GM19099 (cell line): Measurements from ENCODE around the gene POLR3E.

ENCODE experiments used
- POLR2A ChIP-seq: IDR thresholded peaks from 3 replicates; pipeline ENCODE4 v1.6.1; 2011; ENCODE audit warnings: low read depth; ENCODE audit not compliant: insufficient read length; ENCODE audit errors: extremely low read depth

POLR3E gene

GRCh38 chr16:22366371-22366770 is 69.2 kb downstream of the POLR3E start:
- TF ChIP-seq POLR2A, result no peak

GRCh38 chr16:22366889-22367288 is 69.7 kb downstream of the POLR3E start:
- TF ChIP-seq POLR2A, result no peak

- TF ChIP-seq POLR2A, result no peak
These were observed 72.1 kb downstream of the POLR3E start for GRCh38 chr16:22369221-22369811.

- no peak for TF ChIP-seq POLR2A
These were observed 73.0 kb downstream of the POLR3E start for GRCh38 chr16:22370038-22370820.

- TF ChIP-seq POLR2A, result no peak
These were observed 75.9 kb downstream of the POLR3E start for GRCh38 chr16:22372882-22373661.

GRCh38 chr16:22373662-22374310 is 76.6 kb downstream of the POLR3E start:
- TF ChIP-seq POLR2A, result no peak

- TF ChIP-seq POLR2A, result peak; percentile 91
These were observed 77.3 kb downstream of the POLR3E start, which contains the start of gene CDR2 for GRCh38 chr16:22374311-22375116. Gene CDR2 (minus strand): TSS chr16:22374619. CDS start chr16:22374309, 310 bp downstream.

- no peak for TF ChIP-seq POLR2A
These were observed 78.1 kb downstream of the POLR3E start for GRCh38 chr16:22375117-22375962.

GRCh38 chr16:22375963-22376640 is 78.9 kb downstream of the POLR3E start:
- no peak for TF ChIP-seq POLR2A

GRCh38 chr16:22379656-22380055 is 82.4 kb downstream of the POLR3E start:
- TF ChIP-seq POLR2A, result no peak

- no peak for TF ChIP-seq POLR2A
These were observed 83.3 kb downstream of the POLR3E start for GRCh38 chr16:22380529-22380928.

- no peak for TF ChIP-seq POLR2A
These were observed 84.2 kb downstream of the POLR3E start for GRCh38 chr16:22381392-22381791.

- no peak for TF ChIP-seq POLR2A
These were observed 86.6 kb downstream of the POLR3E start for GRCh38 chr16:22383827-22384226.
